Endodermal cell (in vitro differentiated cells): ENCODE measurements around the gene WDTC1. TPM values are rescaled to one million over a fixed set of nuclear protein-coding genes. Genes with fewer than 3 reads are reported as not detected.
A peak's percentile ranks its signal among the peaks of the same experiment; 100 is the strongest.

ENCODE experiments used
- DNase-seq: peaks from one replicate; pipeline ENCODE4 v3.0.0-alpha.2; 2017
- H3K27ac ChIP-seq: 2 replicates; pipeline ENCODE4 v1.5.1; 2013; ENCODE audit warnings: mild to moderate bottlenecking, low read depth, low read length, moderate library complexity
- H3K27me3 ChIP-seq: 2 replicates; pipeline ENCODE4 v1.6.1; 2013; ENCODE audit warnings: mild to moderate bottlenecking, low read length, moderate library complexity; ENCODE audit not compliant: insufficient read depth, control insufficient read depth, poor library complexity, severe bottlenecking
- H3K36me3 ChIP-seq: 2 replicates; pipeline ENCODE4 v1.7.0; 2013; ENCODE audit warnings: mild to moderate bottlenecking, low read length, moderate library complexity; ENCODE audit not compliant: control insufficient read depth, insufficient read depth
- H3K4me1 ChIP-seq: one replicate; pipeline ENCODE4 v1.7.0; 2013; ENCODE audit warnings: low read length; ENCODE audit not compliant: control insufficient read depth, insufficient read depth
- H3K4me3 ChIP-seq: 2 replicates; pipeline ENCODE4 v1.5.1; 2013; ENCODE audit warnings: mild to moderate bottlenecking, low read length, moderate library complexity
- H3K9ac ChIP-seq: 2 replicates; pipeline ENCODE4 v1.6.1; 2013; ENCODE audit warnings: mild to moderate bottlenecking, low read length, moderate library complexity; ENCODE audit not compliant: poor library complexity, severe bottlenecking; ENCODE audit errors: extremely low read depth
- H3K9me3 ChIP-seq: 2 replicates; pipeline ENCODE4 v1.6.1; 2013; ENCODE audit warnings: mild to moderate bottlenecking, low read length, moderate library complexity; ENCODE audit not compliant: control insufficient read depth
- H3K27ac Mint-ChIP-seq: 2 replicates; pipeline ENCODE4 v1.8.0; 2020; ENCODE audit warnings: mixed read lengths
- H3K27me3 Mint-ChIP-seq: 2 replicates; pipeline ENCODE4 v1.8.0; 2021; ENCODE audit warnings: mild to moderate bottlenecking, mixed read lengths; ENCODE audit not compliant: insufficient read depth
- H3K36me3 Mint-ChIP-seq: 2 replicates; pipeline ENCODE4 v1.8.0; 2020; ENCODE audit warnings: low read depth, mixed read lengths
- H3K4me1 Mint-ChIP-seq: 2 replicates; pipeline ENCODE4 v1.8.0; 2020; ENCODE audit warnings: mixed read lengths
- H3K4me3 Mint-ChIP-seq: 2 replicates; pipeline ENCODE4 v1.8.0; 2020; ENCODE audit warnings: mild to moderate bottlenecking, moderate library complexity, mixed read lengths
- H3K9me3 Mint-ChIP-seq: 2 replicates; pipeline ENCODE4 v1.8.0; 2020; ENCODE audit warnings: mild to moderate bottlenecking, mixed read lengths
- WGBS, 2 experiments: methylation state at CpG; one replicate each; pipeline versions ENCODE4 v1.1.5 to v1.1.7; 2013; ENCODE audit warnings: missing lambda C conversion rate in 2 of 2, mixed read lengths in 1 of 2; ENCODE audit not compliant: insufficient coverage in 1 of 2, insufficient read length in 1 of 2; 5-methylcytosine and 5-hydroxymethylcytosine counted together
- total RNA-seq, 2 donors: library from RNA; stranded (reverse); fragmentation: NEBNext Ultra II Directional in 1 of 2; extraction: Animal tissue kit (Norgen Biotek cat#: 25700) in 1 of 2; gene quantifications; 2 replicates in 1 of 2; 3 replicates in 1 of 2; pipeline ENCODE4 v1.2.1, GENCODE V29; 2021
- TF ChIP-seq, protein P1 (sequence below): fragments of 200-600 bp; sonication (generic); conservative IDR thresholded peaks from 2 replicates; pipeline ENCODE4 v1.5.0; 2021; ENCODE audit warnings: antibody characterized with exemption, mild to moderate bottlenecking

WDTC1 gene
- total RNA-seq, 2 donors from 2014 or later, result 34.7 to 41.9 TPM

DNA sequence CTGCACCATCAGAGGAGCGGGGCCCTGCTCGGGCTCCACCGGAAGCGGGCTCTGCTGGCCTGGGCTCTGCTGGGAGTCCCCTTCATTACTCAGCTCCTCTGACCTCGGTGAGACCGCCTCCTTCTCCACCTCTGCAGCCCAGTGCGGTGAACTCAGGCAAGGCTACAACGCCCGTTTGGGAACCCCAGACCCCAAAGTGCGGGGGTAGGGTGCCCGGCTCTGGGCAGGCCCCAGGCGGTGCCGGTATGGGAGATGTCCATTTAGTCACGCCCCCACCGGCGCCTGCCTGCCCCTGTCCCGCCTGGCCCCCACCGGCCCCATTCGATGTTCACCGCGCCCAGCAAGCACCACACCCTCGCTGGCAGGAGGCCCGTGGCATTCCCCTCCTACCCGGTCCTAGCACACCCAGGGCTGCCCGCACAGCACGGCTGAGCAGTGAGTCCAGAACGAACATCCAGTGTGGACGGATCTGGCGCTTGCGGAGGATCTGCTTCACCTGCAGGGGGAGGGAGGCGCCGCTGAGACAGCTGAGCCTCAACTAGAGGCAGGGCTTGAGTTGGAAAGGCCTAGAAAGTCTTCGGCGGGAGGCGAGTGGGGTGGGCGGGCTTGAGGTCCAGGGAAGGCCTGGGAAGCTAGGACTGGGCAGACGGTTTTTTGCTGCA is 122.3 kb downstream of the WDTC1 start:
- H3K4me1 ChIP-seq, result no peaks in the 10 kb centered on the region
- Mint-ChIP-seq H3K27me3 (peaks cover 43% of the 10 kb centered on the region), H3K4me1 (peaks cover 4% of the 10 kb centered on the region), H3K9me3 (no peaks in the 10 kb centered on the region), H3K4me3 (peak overlapping the region; percentile 9), H3K36me3 (peaks cover 5% of the 10 kb centered on the region), H3K27ac (no peak overlapping the region)
- no peak overlapping the region for H3K9ac ChIP-seq
- H3K27me3 ChIP-seq, result peaks cover 42% of the 10 kb centered on the region
- H3K27ac ChIP-seq, result no peak overlapping the region
- TF ChIP-seq, protein P1, sequence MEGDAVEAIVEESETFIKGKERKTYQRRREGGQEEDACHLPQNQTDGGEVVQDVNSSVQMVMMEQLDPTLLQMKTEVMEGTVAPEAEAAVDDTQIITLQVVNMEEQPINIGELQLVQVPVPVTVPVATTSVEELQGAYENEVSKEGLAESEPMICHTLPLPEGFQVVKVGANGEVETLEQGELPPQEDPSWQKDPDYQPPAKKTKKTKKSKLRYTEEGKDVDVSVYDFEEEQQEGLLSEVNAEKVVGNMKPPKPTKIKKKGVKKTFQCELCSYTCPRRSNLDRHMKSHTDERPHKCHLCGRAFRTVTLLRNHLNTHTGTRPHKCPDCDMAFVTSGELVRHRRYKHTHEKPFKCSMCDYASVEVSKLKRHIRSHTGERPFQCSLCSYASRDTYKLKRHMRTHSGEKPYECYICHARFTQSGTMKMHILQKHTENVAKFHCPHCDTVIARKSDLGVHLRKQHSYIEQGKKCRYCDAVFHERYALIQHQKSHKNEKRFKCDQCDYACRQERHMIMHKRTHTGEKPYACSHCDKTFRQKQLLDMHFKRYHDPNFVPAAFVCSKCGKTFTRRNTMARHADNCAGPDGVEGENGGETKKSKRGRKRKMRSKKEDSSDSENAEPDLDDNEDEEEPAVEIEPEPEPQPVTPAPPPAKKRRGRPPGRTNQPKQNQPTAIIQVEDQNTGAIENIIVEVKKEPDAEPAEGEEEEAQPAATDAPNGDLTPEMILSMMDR, result no peak
- H3K4me3 ChIP-seq, result no peak overlapping the region
- no peaks in the 10 kb centered on the region for H3K36me3 ChIP-seq
- WGBS, 2 experiments, result 90 to 92% methylated on average over 23 to 37 of the region's 37 CpGs
- H3K9me3 ChIP-seq, result no peaks in the 10 kb centered on the region
- DNase-seq, result no peak

DNA sequence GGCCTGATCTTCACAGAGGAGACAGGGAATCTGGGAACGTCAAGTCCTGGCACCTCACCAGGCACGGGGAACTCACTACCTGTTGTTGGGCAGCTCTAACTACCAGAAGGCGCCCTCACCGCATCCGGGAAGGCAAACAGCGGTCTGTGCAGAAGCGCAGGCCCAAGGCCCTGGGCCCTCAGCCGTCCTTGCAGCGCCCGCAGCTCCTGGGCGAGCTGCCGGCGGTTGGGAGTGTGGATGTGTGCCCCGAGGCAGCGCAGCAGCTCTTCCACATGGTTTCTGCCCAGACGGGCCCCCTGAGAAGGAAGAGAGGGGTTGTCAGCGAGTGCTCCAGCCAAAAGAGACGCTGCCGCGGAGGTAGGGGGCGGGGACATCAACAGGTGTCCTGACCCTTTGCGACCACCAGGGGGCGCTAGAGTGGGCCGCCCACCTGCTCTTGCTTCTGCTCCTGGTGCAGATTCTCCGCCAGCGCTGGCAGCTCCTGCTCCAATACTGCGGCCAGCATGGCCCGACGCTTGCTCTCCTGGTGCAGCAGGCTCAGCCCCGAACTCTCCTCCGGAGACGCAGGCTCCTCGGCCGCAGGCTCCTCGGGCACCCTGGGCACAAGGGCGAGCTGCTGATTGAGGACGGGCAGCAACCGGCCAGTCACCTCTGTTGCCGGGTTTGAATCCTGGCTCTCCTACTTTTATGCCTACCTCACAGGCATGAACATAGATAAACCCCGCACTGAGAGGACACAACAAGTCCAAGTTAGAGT is 123.0 kb downstream of the WDTC1 start:
- H3K4me3 ChIP-seq, result no peak overlapping the region
- H3K9me3 Mint-ChIP-seq, result no peaks in the 10 kb centered on the region
- H3K9ac ChIP-seq, result no peak overlapping the region
- H3K4me1 Mint-ChIP-seq, result peaks cover 4% of the 10 kb centered on the region
- H3K9me3 ChIP-seq, result no peaks in the 10 kb centered on the region
- peak overlapping the region; percentile 9 for H3K4me3 Mint-ChIP-seq
- TF ChIP-seq, protein P1, result peak; percentile 99
- peaks cover 5% of the 10 kb centered on the region for H3K36me3 Mint-ChIP-seq
- DNase-seq, result peak; percentile 95
- peaks cover 50% of the 10 kb centered on the region for H3K27me3 Mint-ChIP-seq
- H3K36me3 ChIP-seq, result no peaks in the 10 kb centered on the region
- 34 to 37% methylated on average over 17 to 40 of the region's 40 CpGs for WGBS, 2 experiments
- no peak overlapping the region for H3K27ac ChIP-seq
- peaks cover 44% of the 10 kb centered on the region for H3K27me3 ChIP-seq
- no peaks in the 10 kb centered on the region for H3K4me1 ChIP-seq
- H3K27ac Mint-ChIP-seq, result no peak overlapping the region

Other genes with a start within 250 kb of the WDTC1 start
- gene TRNP1, start 240.9 kb upstream of the WDTC1 start, total RNA-seq, result 10 to 100 TPM; 14.3 to 21.2 TPM
- 10 to 100 TPM in 1 of 2 donors, 1 to 10 TPM in 1; 9.4 to 19.0 TPM for gene TENT5B, start 221.8 kb upstream of the WDTC1 start, total RNA-seq
- gene SLC9A1, start 79.5 kb upstream of the WDTC1 start, total RNA-seq, result 10 to 100 TPM; 25.9 to 34.7 TPM
- gene TMEM222, start 87.5 kb downstream of the WDTC1 start, total RNA-seq, result 10 to 100 TPM; 26.0 to 31.8 TPM
- 1 to 10 TPM; 6.7 to 7.5 TPM for gene SYTL1, start 107.4 kb downstream of the WDTC1 start, total RNA-seq
- 10 to 100 TPM in 1 of 2 donors, 1 to 10 TPM in 1; 6.6 to 11.5 TPM for gene MAP3K6, start 132.3 kb downstream of the WDTC1 start, total RNA-seq
- under 1 TPM in 1 of 2 donors, not detected in 1; 0.26 TPM for gene FCN3, start 140.2 kb downstream of the WDTC1 start, total RNA-seq
- 1 to 10 TPM; 1.6 to 1.8 TPM for gene CD164L2, start 148.7 kb downstream of the WDTC1 start, total RNA-seq
- 1 to 10 TPM; 3.5 to 4.1 TPM for gene GPR3, start 158.0 kb downstream of the WDTC1 start, total RNA-seq